Mucosa of descending colon (tissue), 3 donors: ENCODE data around the gene CAPRIN1. TPM values are rescaled to one million over a fixed set of nuclear protein-coding genes. Genes with fewer than 3 reads are reported as not detected.

Experiments
- ATAC-seq: fragments of 200-7000 bp; cut with Tn5 transposase; one replicate; pipeline ENCODE4 v1.9.1; 2020; ENCODE audit warnings: mild to moderate bottlenecking, moderate library complexity
- DNase-seq, 3 donors: peaks; one replicate each; pipeline ENCODE4 v3.0.0-alpha.2; 2020
- H3K36me3 ChIP-seq: fragments of 200-600 bp; one replicate; pipeline ENCODE4 v1.8.0; 2021; ENCODE audit warnings: low read depth, mild to moderate bottlenecking
- H3K4me1 ChIP-seq: fragments of 200-600 bp; one replicate; pipeline ENCODE4 v1.8.0; 2021; ENCODE audit warnings: low read depth, mild to moderate bottlenecking
- H3K4me3 ChIP-seq: fragments of 200-600 bp; one replicate; pipeline ENCODE4 v1.8.0; 2021; ENCODE audit warnings: mild to moderate bottlenecking
- H3K9me3 ChIP-seq: fragments of 200-600 bp; one replicate; pipeline ENCODE4 v1.8.0; 2021; ENCODE audit warnings: mild to moderate bottlenecking
- intact Hi-C, 2 donors: fragments of 100-400 bp; cut with DNase I in 1 of 2; cut with micrococcal nuclease in 1 of 2; formaldehyde crosslinking; loops; one replicate each; pipeline versions ENCODE4 v1.11.0 to v1.11.1; 2022; cut with DNase I, micrococcal nuclease
- total RNA-seq, 3 donors: library from RNA; stranded (reverse); fragmentation: NEBNext Ultra II Directional in 2 of 3; extraction: Animal tissue kit (Norgen Biotek cat#: 25700) in 2 of 3; gene quantifications; one replicate each; pipeline versions ENCODE4 v1.2.1 to v1.2.4, GENCODE V29; 2021 to 2023
- TF ChIP-seq, protein P1 (sequence below): fragments of 200-600 bp; IDR thresholded peaks from one replicate; pipeline ENCODE4 v1.8.0; 2022; ENCODE audit warnings: antibody characterized with exemption, mild to moderate bottlenecking
- donor health status: DM: no; HTN: no; CAD: no; lungs with moderate emphysema.
- donor health status: DM: no; HTN: no; CAD: no.
- donor health status: DM: no; HTN: yes; CAD: no.

CAPRIN1 gene
- total RNA-seq, 3 donors from 2014 or later, result 157 to 175 (median 172) TPM

- intact Hi-C loops, result no loop called here
- peaks cover 9% of the 10 kb centered on the region for H3K36me3 ChIP-seq
- DNase-seq, result no peak
These were observed 54.5 kb downstream of the CAPRIN1 start for GRCh38 chr11:34105957-34106504.

DNA sequence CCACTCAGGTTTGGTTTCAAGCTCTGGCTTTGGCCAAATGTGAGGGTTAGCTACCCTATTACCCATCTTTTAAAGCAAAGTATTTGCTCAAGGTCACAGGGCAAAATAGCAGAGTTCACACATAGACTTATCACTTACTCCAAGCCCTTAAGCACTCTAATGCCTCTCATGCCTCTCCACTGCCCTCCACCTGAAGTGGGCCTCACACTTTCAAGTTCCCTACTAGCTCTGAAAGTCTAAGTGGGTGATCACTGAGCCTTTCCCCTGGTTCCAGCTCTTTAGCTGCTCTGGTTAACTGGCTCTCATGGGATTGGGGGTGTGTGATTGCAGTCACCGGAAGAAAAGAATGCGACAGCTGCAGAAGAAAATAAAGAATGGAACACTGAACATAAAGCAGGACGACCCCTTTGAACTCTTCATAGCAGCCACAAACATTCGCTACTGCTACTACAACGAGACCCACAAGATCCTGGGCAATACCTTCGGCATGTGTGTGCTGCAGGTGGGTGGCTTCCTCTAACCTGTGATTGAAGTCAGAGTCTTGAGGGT lies 60.3 kb downstream of the CAPRIN1 start:
- TF ChIP-seq, protein P1, sequence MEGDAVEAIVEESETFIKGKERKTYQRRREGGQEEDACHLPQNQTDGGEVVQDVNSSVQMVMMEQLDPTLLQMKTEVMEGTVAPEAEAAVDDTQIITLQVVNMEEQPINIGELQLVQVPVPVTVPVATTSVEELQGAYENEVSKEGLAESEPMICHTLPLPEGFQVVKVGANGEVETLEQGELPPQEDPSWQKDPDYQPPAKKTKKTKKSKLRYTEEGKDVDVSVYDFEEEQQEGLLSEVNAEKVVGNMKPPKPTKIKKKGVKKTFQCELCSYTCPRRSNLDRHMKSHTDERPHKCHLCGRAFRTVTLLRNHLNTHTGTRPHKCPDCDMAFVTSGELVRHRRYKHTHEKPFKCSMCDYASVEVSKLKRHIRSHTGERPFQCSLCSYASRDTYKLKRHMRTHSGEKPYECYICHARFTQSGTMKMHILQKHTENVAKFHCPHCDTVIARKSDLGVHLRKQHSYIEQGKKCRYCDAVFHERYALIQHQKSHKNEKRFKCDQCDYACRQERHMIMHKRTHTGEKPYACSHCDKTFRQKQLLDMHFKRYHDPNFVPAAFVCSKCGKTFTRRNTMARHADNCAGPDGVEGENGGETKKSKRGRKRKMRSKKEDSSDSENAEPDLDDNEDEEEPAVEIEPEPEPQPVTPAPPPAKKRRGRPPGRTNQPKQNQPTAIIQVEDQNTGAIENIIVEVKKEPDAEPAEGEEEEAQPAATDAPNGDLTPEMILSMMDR, result no peak
- DNase-seq, result no peak
- Histone ChIP-seq H3K4me3 (no peak overlapping the region), H3K36me3 (peaks cover 12% of the 10 kb centered on the region), H3K4me1 (peaks cover under 1% of the 10 kb centered on the region), H3K9me3 (no peaks in the 10 kb centered on the region)
- no peak for ATAC-seq
- intact Hi-C loops, result no loop called here

More at GRCh38 chr11:34105957-34106504, 54.5 kb downstream of the CAPRIN1 start:
- Histone ChIP-seq H3K4me3 (peak overlapping the region; percentile 51), H3K9me3 (no peaks in the 10 kb centered on the region), H3K4me1 (peaks cover 7% of the 10 kb centered on the region)
- ATAC-seq, result no peak
- TF ChIP-seq, protein P1, result no peak

- no peaks in the 10 kb centered on the region for H3K9me3 ChIP-seq
- TF ChIP-seq, protein P1, result no peak
- no peaks in the 10 kb centered on the region for H3K4me1 ChIP-seq
- no peak overlapping the region for H3K4me3 ChIP-seq
- intact Hi-C loops, result no loop called here
- no peak for ATAC-seq
- DNase-seq, result no peak
- peaks cover 12% of the 10 kb centered on the region for H3K36me3 ChIP-seq
These were observed 62.5 kb downstream of the CAPRIN1 start for GRCh38 chr11:34114014-34114413.

- Histone ChIP-seq H3K4me3 (no peak overlapping the region), H3K4me1 (no peaks in the 10 kb centered on the region), H3K36me3 (peaks cover 12% of the 10 kb centered on the region), H3K9me3 (no peaks in the 10 kb centered on the region)
- DNase-seq, result no peak
- intact Hi-C loops, result no loop called here
- ATAC-seq, result no peak
- TF ChIP-seq, protein P1, result no peak
These were observed 62.9 kb downstream of the CAPRIN1 start for GRCh38 chr11:34114471-34114870.

DNA sequence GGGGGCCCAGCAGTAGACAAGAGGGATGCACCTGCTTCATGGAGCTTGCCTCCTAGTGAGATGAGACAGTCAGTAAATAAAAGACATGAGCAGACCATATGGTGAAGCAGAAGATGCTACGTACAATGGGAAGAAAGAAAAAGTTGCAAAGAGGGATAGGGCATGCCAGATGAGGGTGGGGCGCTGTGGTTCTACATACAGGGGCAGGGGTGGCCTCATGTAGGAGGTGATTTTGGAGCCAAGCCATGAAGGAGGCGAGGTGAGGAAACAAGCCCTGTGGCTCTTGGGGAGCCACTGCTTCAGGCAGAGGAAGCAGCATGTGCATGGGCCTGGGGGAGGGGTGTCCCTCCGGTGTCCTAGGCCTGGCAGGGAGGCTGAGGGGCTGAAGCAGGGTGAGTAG lies 69.1 kb downstream of the CAPRIN1 start:
- H3K4me1 ChIP-seq, result no peaks in the 10 kb centered on the region
- ATAC-seq, result no peak
- H3K9me3 ChIP-seq, result no peaks in the 10 kb centered on the region
- H3K4me3 ChIP-seq, result no peak overlapping the region
- DNase-seq, result no peak
- intact Hi-C loops, result no loop called here
- H3K36me3 ChIP-seq, result no peaks in the 10 kb centered on the region
- TF ChIP-seq, protein P1, result no peak
